B cell (primary cell): ENCODE data around the gene AATK. TPM values are rescaled to one million over a fixed set of nuclear protein-coding genes. Genes with fewer than 3 reads are reported as not detected.

Experiments
- ATAC-seq: fragments of 200-7000 bp; cut with Tn5 transposase; one replicate; pipeline ENCODE4 v1.10.0; 2021; ENCODE audit warnings: low read depth, mild to moderate bottlenecking, moderate number of reproducible peaks, moderate library complexity
- CTCF ChIA-PET: fragments of 350-600 bp; sonication (Branson Sonifier 250); formaldehyde crosslinking; loops from one replicate; lab custom pipeline; 2021; ENCODE audit warnings: antibody characterized with exemption, inconsistent platforms; lab: Charles Lee
- POLR2A ChIA-PET: fragments of 350-600 bp; sonication (Branson Sonifier 250); formaldehyde crosslinking; loops from one replicate; lab custom pipeline; 2021; ENCODE audit warnings: antibody characterized with exemption; lab: Charles Lee
- DNase-seq: peaks from one replicate; pipeline ENCODE4 v3.0.0; 2013
- H2AFZ ChIP-seq: 2 replicates; pipeline ENCODE4 v1.6.1; 2012; ENCODE audit warnings: mild to moderate bottlenecking, low read depth, low read length; ENCODE audit not compliant: insufficient read depth, poor library complexity, severe bottlenecking
- H3K27ac ChIP-seq, 2 donors: 1 replicate in 1 of 2; 2 replicates in 1 of 2; pipeline ENCODE4 v1.5.1; 2012 to 2013; ENCODE audit warnings: low read length in 2 of 2, mild to moderate bottlenecking in 2 of 2, moderate library complexity in 1 of 2
- H3K27me3 ChIP-seq, 4 experiments: fragments of 200-600 bp in 1 of 4; sonication (generic) in 1 of 4; replicated peaks in 1 of 4; 1 replicate in 2 of 4; 2 replicates in 2 of 4; pipeline versions ENCODE4 v1.6.1 to v1.7.0; 2013 to 2016; ENCODE audit warnings: low read length in 3 of 4, mild to moderate bottlenecking in 2 of 4, mixed read lengths in 1 of 4, moderate library complexity in 1 of 4; ENCODE audit not compliant: insufficient read depth in 4 of 4, control insufficient read depth in 3 of 4; ENCODE audit errors: control extremely low read depth in 1 of 4
- H3K36me3 ChIP-seq, 2 experiments: replicated peaks in 1 of 2; 1 replicate in 1 of 2; 2 replicates in 1 of 2; pipeline versions ENCODE4 v1.6.1 to v1.7.1; 2013; ENCODE audit warnings: low read length in 1 of 2; ENCODE audit not compliant: insufficient read depth in 2 of 2, control insufficient read depth in 1 of 2; ENCODE audit errors: control extremely low read depth in 1 of 2, extremely low read depth in 1 of 2
- H3K4me1 ChIP-seq, 2 donors: fragments of 200-600 bp in 1 of 2; sonication (generic) in 1 of 2; 1 replicate in 1 of 2; 2 replicates in 1 of 2; pipeline versions ENCODE4 v1.5.1 to v1.6.1; 2013 to 2017; ENCODE audit warnings: low read length in 2 of 2; ENCODE audit not compliant: control insufficient read depth in 2 of 2, insufficient read depth in 2 of 2
- H3K4me2 ChIP-seq: replicated peaks from 2 replicates; pipeline ENCODE3; 2012; ENCODE audit warnings: mild to moderate bottlenecking, low read depth, low read length; ENCODE audit not compliant: poor library complexity, severe bottlenecking
- H3K4me3 ChIP-seq, 5 experiments: fragments of 200-600 bp in 1 of 5; sonication (generic) in 1 of 5; 1 replicate in 3 of 5; 2 replicates in 2 of 5; pipeline versions ENCODE4 v1.5.1 to v1.7.0; 2011 to 2016; ENCODE audit warnings: low read length in 4 of 5, mild to moderate bottlenecking in 4 of 5, low read depth in 2 of 5, control low read depth in 1 of 5, moderate library complexity in 1 of 5; ENCODE audit not compliant: insufficient read depth in 1 of 5; ENCODE audit errors: control extremely low read depth in 1 of 5, extremely low read depth in 1 of 5
- H3K79me2 ChIP-seq: fragments of 200-600 bp; sonication (generic); one replicate; pipeline ENCODE4 v1.6.0; 2016; ENCODE audit warnings: low read length; ENCODE audit not compliant: control insufficient read depth, insufficient read depth
- H3K9ac ChIP-seq: fragments of 200-600 bp; sonication (generic); 2 replicates; pipeline ENCODE4 v1.6.1; 2017; ENCODE audit warnings: mild to moderate bottlenecking, low read length, moderate library complexity
- H3K9me3 ChIP-seq, 3 donors: one replicate each; pipeline versions ENCODE4 v1.6.1 to v1.7.1; 2013; ENCODE audit warnings: low read length in 2 of 3; ENCODE audit not compliant: control insufficient read depth in 2 of 3, insufficient read depth in 1 of 3; ENCODE audit errors: control extremely low read depth in 1 of 3
- H4K20me1 ChIP-seq: 2 replicates; pipeline ENCODE4 v1.6.0; 2012; ENCODE audit warnings: mild to moderate bottlenecking, low read length; ENCODE audit not compliant: insufficient read depth, control insufficient read depth, poor library complexity, severe bottlenecking
- H3K27ac Mint-ChIP-seq: one replicate; pipeline ENCODE4 v1.8.0; 2021; ENCODE audit warnings: mixed read lengths
- H3K27me3 Mint-ChIP-seq: one replicate; pipeline ENCODE4 v1.8.0; 2021; ENCODE audit warnings: mixed read lengths
- H3K4me1 Mint-ChIP-seq: one replicate; pipeline ENCODE4 v1.8.0; 2021; ENCODE audit warnings: mixed read lengths
- H3K4me3 Mint-ChIP-seq: one replicate; pipeline ENCODE4 v1.8.0; 2021; ENCODE audit warnings: mixed read lengths
- H3K9me3 Mint-ChIP-seq: one replicate; pipeline ENCODE4 v1.8.0; 2022; ENCODE audit warnings: mixed read lengths; ENCODE audit not compliant: insufficient read depth
- EZH2 ChIP-seq: IDR thresholded peaks from 2 replicates; pipeline ENCODE4 v1.6.1; 2012; ENCODE audit warnings: borderline replicate concordance, low read depth, mild to moderate bottlenecking, moderate library complexity, low read length; ENCODE audit not compliant: insufficient read depth, poor library complexity, severe bottlenecking
- WGBS: methylation state at CpG from one replicate; pipeline ENCODE4 v1.1.5; 2013; ENCODE audit warnings: missing lambda C conversion rate; ENCODE audit not compliant: insufficient coverage; 5-methylcytosine and 5-hydroxymethylcytosine counted together
- intact Hi-C: fragments of 100-400 bp; cut with micrococcal nuclease; formaldehyde crosslinking; loops from one replicate; pipeline ENCODE4 v1.10.0; 2022
- polyA plus RNA-seq: library from polyadenylated mRNA; depleted of rRNA; stranded (reverse); fragments of >200 nt; gene quantifications from 2 replicates; pipeline ENCODE4 v1.2.3, GENCODE V29; 2012
- total RNA-seq, 2 donors: library from RNA; stranded (reverse); fragments of 120-200 nt in 1 of 2; gene quantifications; 1 replicate in 1 of 2; 2 replicates in 1 of 2; pipeline versions ENCODE4 v1.2.3 to v1.2.4, GENCODE V29; 2013 to 2022
- TF ChIP-seq, protein P1 (sequence below): fragments of 200-600 bp; IDR thresholded peaks from one replicate; pipeline ENCODE4 v1.8.0; 2022; ENCODE audit warnings: antibody characterized with exemption, mild to moderate bottlenecking

AATK gene
- total and polyA plus RNA-seq, 2 donors (not counting 1 experiment from before 2014, with no cell fraction given): 0.21 to 1.7 TPM

DNA sequence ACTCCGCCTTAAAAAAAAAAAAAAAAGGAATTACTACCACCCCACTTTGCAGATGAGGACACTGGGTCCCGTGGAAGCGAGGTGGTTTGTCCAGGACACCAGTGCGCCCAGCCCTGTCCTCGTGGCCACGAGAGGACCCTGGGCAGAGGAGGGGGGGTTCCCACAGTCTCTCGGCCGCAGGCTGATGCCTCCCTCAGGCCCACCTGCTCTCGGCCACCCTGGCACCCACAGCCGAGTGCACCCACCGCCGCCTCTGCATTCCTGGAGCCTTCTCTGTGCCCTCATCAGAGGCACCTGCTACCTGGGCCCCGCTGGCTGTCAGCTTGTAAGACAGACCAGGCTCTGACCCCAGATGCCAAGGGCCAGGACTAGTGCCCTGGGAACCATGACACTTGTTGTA is 28.8 kb downstream of the AATK start:
- ATAC-seq: no peak
- peaks cover 0 to 4% (median 0%) of the 10 kb centered on the region in 3 donors for H3K9me3 ChIP-seq
- no peaks in the 10 kb centered on the region for H3K4me1 ChIP-seq
- no peak overlapping the region for H3K27ac Mint-ChIP-seq
- no peaks in the 10 kb centered on the region for H3K27me3 ChIP-seq
- peaks cover 2% of the 10 kb centered on the region for H3K27me3 Mint-ChIP-seq
- H3K27ac ChIP-seq: no peak overlapping the region
- H3K4me1 Mint-ChIP-seq: no peaks in the 10 kb centered on the region
- H3K79me2 ChIP-seq: no peaks in the 10 kb centered on the region
- ChIA-PET CTCF (no interaction called here), POLR2A (no interaction called here)
- intact Hi-C loops: no loop called here
- 94% methylated on average over 12 of the region's 13 CpGs for WGBS
- H3K9me3 Mint-ChIP-seq: no peaks in the 10 kb centered on the region
- H3K4me3 Mint-ChIP-seq: no peak overlapping the region
- H3K36me3 ChIP-seq: no peaks in the 10 kb centered on the region
- TF ChIP-seq EZH2: no peak
- TF ChIP-seq, protein P1, sequence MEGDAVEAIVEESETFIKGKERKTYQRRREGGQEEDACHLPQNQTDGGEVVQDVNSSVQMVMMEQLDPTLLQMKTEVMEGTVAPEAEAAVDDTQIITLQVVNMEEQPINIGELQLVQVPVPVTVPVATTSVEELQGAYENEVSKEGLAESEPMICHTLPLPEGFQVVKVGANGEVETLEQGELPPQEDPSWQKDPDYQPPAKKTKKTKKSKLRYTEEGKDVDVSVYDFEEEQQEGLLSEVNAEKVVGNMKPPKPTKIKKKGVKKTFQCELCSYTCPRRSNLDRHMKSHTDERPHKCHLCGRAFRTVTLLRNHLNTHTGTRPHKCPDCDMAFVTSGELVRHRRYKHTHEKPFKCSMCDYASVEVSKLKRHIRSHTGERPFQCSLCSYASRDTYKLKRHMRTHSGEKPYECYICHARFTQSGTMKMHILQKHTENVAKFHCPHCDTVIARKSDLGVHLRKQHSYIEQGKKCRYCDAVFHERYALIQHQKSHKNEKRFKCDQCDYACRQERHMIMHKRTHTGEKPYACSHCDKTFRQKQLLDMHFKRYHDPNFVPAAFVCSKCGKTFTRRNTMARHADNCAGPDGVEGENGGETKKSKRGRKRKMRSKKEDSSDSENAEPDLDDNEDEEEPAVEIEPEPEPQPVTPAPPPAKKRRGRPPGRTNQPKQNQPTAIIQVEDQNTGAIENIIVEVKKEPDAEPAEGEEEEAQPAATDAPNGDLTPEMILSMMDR: no peak
- H3K9ac ChIP-seq: no peak overlapping the region
- no peak overlapping the region for H2AFZ ChIP-seq
- DNase-seq: no peak
- H3K4me3 ChIP-seq: no peak overlapping the region
- no peak overlapping the region for H3K4me2 ChIP-seq
- no peaks in the 10 kb centered on the region for H4K20me1 ChIP-seq

DNA sequence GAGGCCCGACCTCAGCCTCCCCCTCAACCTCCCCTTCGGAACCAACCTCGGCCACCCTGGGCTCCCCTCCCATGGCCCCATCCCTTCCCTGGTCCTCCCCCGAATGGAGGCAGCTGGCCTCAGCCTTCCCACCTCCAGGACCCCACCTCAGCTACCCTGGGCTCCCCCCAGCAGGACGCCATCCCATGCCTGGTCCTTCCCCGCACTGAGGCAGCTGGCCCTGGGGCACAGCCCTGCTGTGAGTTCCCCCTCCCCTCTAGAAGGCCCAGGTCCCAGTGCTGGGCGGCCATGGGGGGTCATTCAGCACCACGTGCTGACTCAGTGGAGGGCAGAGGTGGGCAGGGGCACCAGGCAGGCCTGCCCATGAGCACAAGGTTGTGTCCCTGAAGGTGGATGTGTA is 29.7 kb downstream of the AATK start:
- Histone ChIP-seq H3K27ac (no peak overlapping the region), H3K79me2 (no peaks in the 10 kb centered on the region), H3K4me1 (no peaks in the 10 kb centered on the region), H3K36me3 (no peaks in the 10 kb centered on the region), H3K4me3 (no peak overlapping the region), H3K4me2 (no peak overlapping the region), H3K9ac (no peak overlapping the region), H3K9me3 (peaks cover 0 to 4% (median 0%) of the 10 kb centered on the region in 3 donors), H3K27me3 (no peaks in the 10 kb centered on the region), H2AFZ (no peak overlapping the region), H4K20me1 (no peaks in the 10 kb centered on the region)
- no peaks in the 10 kb centered on the region for H3K4me1 Mint-ChIP-seq
- H3K27ac Mint-ChIP-seq: no peak overlapping the region
- no peaks in the 10 kb centered on the region for H3K9me3 Mint-ChIP-seq
- ChIA-PET POLR2A (no interaction called here), CTCF (no interaction called here)
- no peak overlapping the region for H3K4me3 Mint-ChIP-seq
- ATAC-seq (no peak), DNase-seq (no peak)
- no peaks in the 10 kb centered on the region for H3K27me3 Mint-ChIP-seq
- intact Hi-C loops: no loop called here
- TF ChIP-seq, protein P1: no peak
- TF ChIP-seq EZH2: no peak
- 90% methylated on average over 7 of the region's 8 CpGs for WGBS
